ENCODE measurements around the gene IFT25.
"Not testable (repeated sequence)": the region's sequence is repeated elsewhere in the genome, so short reads cannot be mapped to it uniquely, and the experiment has no call there.

Gene IFT25

GRCh38 chr1:53945433-53946251 is at the start of gene IFT25:
Gene IFT25 (minus strand): TSS chr1:53945699. CDS start chr1:53940082, 5,617 bp downstream.
- TF ChIP-seq CTCF (IDR thresholded peaks at IDR 0.05; ENCODE audit: extremely low read depth, missing control alignments) = no peak
- peak; percentile 98 for DNase-seq (ENCODE audit: low spot score)

GRCh38 chr1:53994516-53994915 is 49.0 kb upstream of the IFT25 start:
- DNase-seq (ENCODE audit: low spot score) = not testable (repeated sequence)

- no peak for DNase-seq (ENCODE audit: low spot score)
- TF ChIP-seq CTCF (IDR thresholded peaks at IDR 0.05; ENCODE audit: extremely low read depth, missing control alignments) = no peak
Measured at GRCh38 chr1:53992085-53992874, 46.8 kb upstream of the IFT25 start.

- no peak for DNase-seq (ENCODE audit: low spot score)
- no peak for TF ChIP-seq CTCF (IDR thresholded peaks at IDR 0.05; ENCODE audit: extremely low read depth, missing control alignments)
Measured at GRCh38 chr1:53987880-53988279, 42.4 kb upstream of the IFT25 start.

GRCh38 chr1:53986458-53986857 is 41.0 kb upstream of the IFT25 start:
- no peak for TF ChIP-seq CTCF (IDR thresholded peaks at IDR 0.05; ENCODE audit: extremely low read depth, missing control alignments)
- DNase-seq (ENCODE audit: low spot score) = no peak

- TF ChIP-seq CTCF (IDR thresholded peaks at IDR 0.05; ENCODE audit: extremely low read depth, missing control alignments) = no peak
- no peak for DNase-seq (ENCODE audit: low spot score)
Measured at GRCh38 chr1:53984726-53985125, 39.2 kb upstream of the IFT25 start.

GRCh38 chr1:53982763-53983104 is 37.2 kb upstream of the IFT25 start:
- TF ChIP-seq CTCF (IDR thresholded peaks at IDR 0.05; ENCODE audit: extremely low read depth, missing control alignments) = no peak
- DNase-seq (ENCODE audit: low spot score) = no peak

Data from GM20000 (cell line).